Mucosa of descending colon (tissue), 3 donors: ENCODE results near the gene OBSCN. TPM values are rescaled to one million over a fixed set of nuclear protein-coding genes. Genes with fewer than 3 reads are reported as not detected.
"Not testable (repeated sequence)": the region's sequence is repeated elsewhere in the genome, so short reads cannot be mapped to it uniquely, and the experiment has no call there.

Source experiments
- ATAC-seq: fragments of 200-7000 bp; cut with Tn5 transposase; one replicate; pipeline ENCODE4 v1.9.1; 2020; ENCODE audit warnings: mild to moderate bottlenecking, moderate library complexity
- DNase-seq, 3 donors: peaks; one replicate each; pipeline ENCODE4 v3.0.0-alpha.2; 2020
- H3K36me3 ChIP-seq: fragments of 200-600 bp; one replicate; pipeline ENCODE4 v1.8.0; 2021; ENCODE audit warnings: low read depth, mild to moderate bottlenecking
- H3K4me1 ChIP-seq: fragments of 200-600 bp; one replicate; pipeline ENCODE4 v1.8.0; 2021; ENCODE audit warnings: low read depth, mild to moderate bottlenecking
- H3K4me3 ChIP-seq: fragments of 200-600 bp; one replicate; pipeline ENCODE4 v1.8.0; 2021; ENCODE audit warnings: mild to moderate bottlenecking
- H3K9me3 ChIP-seq: fragments of 200-600 bp; one replicate; pipeline ENCODE4 v1.8.0; 2021; ENCODE audit warnings: mild to moderate bottlenecking
- intact Hi-C, 2 donors: fragments of 100-400 bp; cut with DNase I in 1 of 2; cut with micrococcal nuclease in 1 of 2; formaldehyde crosslinking; loops; one replicate each; pipeline versions ENCODE4 v1.11.0 to v1.11.1; 2022; cut with DNase I, micrococcal nuclease
- total RNA-seq, 3 donors: library from RNA; stranded (reverse); fragmentation: NEBNext Ultra II Directional in 2 of 3; extraction: Animal tissue kit (Norgen Biotek cat#: 25700) in 2 of 3; gene quantifications; one replicate each; pipeline versions ENCODE4 v1.2.1 to v1.2.4, GENCODE V29; 2021 to 2023
- TF ChIP-seq, protein P1 (sequence below): fragments of 200-600 bp; IDR thresholded peaks from one replicate; pipeline ENCODE4 v1.8.0; 2022; ENCODE audit warnings: antibody characterized with exemption, mild to moderate bottlenecking
- donor health status: DM: no; HTN: no; CAD: no; lungs with moderate emphysema.
- donor health status: DM: no; HTN: no; CAD: no.
- donor health status: DM: no; HTN: yes; CAD: no.

OBSCN gene
- total RNA-seq, 3 donors from 2014 or later: 4.2 to 30.9 (median 7.5) TPM

DNA sequence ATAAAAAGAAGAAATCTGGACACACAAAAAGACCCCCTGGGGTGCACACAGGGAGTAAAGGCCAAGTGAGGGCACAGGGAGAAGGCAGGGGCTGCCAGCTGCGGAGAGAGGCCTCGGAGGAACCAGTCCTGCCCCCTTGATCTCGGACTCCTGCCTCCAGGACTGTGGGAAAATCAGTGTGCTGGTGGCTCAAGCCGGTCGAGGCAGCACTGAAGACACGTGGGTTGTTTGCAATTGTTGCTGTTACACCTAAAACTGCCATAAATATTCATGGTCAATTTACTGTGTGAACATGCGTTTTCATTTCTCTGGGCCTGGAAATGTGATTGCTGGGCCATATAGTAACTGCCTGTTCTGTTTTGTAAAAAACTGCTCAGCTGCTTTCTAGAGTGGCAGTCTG lies 23.7 kb upstream of the OBSCN start:
- DNase-seq: no peak
- no peak for ATAC-seq
- TF ChIP-seq, protein P1, sequence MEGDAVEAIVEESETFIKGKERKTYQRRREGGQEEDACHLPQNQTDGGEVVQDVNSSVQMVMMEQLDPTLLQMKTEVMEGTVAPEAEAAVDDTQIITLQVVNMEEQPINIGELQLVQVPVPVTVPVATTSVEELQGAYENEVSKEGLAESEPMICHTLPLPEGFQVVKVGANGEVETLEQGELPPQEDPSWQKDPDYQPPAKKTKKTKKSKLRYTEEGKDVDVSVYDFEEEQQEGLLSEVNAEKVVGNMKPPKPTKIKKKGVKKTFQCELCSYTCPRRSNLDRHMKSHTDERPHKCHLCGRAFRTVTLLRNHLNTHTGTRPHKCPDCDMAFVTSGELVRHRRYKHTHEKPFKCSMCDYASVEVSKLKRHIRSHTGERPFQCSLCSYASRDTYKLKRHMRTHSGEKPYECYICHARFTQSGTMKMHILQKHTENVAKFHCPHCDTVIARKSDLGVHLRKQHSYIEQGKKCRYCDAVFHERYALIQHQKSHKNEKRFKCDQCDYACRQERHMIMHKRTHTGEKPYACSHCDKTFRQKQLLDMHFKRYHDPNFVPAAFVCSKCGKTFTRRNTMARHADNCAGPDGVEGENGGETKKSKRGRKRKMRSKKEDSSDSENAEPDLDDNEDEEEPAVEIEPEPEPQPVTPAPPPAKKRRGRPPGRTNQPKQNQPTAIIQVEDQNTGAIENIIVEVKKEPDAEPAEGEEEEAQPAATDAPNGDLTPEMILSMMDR: no peak

DNA sequence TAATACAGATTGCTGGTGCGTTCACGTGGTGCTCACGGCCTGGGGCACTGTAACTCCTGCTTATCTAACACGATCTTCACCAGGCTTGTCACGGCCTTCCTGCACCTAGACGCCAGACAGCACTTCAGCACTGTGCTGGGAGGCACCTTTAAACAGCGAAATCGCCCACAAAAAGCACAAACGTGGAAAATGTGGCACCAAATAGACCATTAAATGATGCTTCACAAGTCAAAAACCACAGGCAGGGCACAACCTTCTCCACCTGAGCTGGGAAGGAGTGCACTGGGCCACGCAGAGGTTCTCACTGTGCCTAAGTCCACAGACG lies 22.2 kb upstream of the OBSCN start:
- intact Hi-C loops: no loop called here
- Histone ChIP-seq H3K36me3 (no peaks in the 10 kb centered on the region), H3K4me3 (no peak overlapping the region), H3K4me1 (no peaks in the 10 kb centered on the region), H3K9me3 (no peaks in the 10 kb centered on the region)
- no peak for DNase-seq
- TF ChIP-seq, protein P1: no peak
- peak; percentile 54 for ATAC-seq

More for the DNA sequence above, 23.7 kb upstream of the OBSCN start:
- Histone ChIP-seq H3K9me3 (no peaks in the 10 kb centered on the region), H3K4me3 (no peak overlapping the region), H3K4me1 (no peaks in the 10 kb centered on the region), H3K36me3 (no peaks in the 10 kb centered on the region)
- intact Hi-C loops: no loop called here

DNA sequence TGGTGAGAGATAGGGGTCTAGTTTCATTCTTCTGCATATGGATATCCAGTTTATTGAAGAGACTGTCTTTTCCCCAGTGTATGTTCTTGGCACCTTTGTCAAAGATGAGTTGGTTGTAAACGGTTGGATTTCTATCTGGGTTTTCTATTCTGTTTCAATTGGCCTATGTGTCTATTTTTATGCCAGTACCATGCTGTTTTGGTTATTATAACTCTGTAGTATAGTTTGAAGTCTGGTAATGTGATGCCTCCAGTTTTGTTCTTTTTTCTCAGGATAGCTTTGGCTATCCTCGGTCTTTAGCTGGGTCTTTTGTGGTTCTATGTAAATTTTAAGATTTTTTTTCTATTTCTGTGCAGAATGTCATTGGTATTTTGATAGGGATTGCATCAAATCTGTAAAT lies 19.6 kb upstream of the OBSCN start:
- ATAC-seq, DNase-seq, intact Hi-C loops, H3K9me3 ChIP-seq, H3K4me3 ChIP-seq, H3K4me1 ChIP-seq, H3K36me3 ChIP-seq: not testable (repeated sequence)

DNA sequence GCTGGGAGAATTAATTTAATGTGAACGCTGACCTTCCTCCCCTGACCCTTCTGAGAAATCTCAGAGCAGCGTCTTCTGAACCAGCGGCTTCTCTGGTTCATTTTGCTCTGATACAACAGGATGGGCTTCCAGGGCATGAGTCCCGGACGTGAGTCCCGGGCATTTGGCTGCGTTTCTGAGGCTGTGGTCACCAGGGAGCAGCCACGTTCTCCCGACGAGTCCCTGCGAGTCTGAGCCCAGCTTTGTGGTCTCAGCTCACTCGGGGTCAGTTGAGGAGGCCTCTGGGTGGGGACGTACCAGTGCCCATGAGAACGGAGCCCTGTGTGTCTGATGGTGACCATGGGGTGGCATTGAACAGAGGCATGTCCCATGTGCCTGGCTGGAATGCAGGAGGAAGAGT lies 17.7 kb upstream of the OBSCN start:
- H3K4me3 ChIP-seq: no peak overlapping the region
- H3K9me3 ChIP-seq: no peaks in the 10 kb centered on the region
- H3K36me3 ChIP-seq: no peaks in the 10 kb centered on the region
- no peaks in the 10 kb centered on the region for H3K4me1 ChIP-seq
- DNase-seq (no peak), ATAC-seq (no peak)
- TF ChIP-seq, protein P1: no peak
- intact Hi-C loops: no loop called here

DNA sequence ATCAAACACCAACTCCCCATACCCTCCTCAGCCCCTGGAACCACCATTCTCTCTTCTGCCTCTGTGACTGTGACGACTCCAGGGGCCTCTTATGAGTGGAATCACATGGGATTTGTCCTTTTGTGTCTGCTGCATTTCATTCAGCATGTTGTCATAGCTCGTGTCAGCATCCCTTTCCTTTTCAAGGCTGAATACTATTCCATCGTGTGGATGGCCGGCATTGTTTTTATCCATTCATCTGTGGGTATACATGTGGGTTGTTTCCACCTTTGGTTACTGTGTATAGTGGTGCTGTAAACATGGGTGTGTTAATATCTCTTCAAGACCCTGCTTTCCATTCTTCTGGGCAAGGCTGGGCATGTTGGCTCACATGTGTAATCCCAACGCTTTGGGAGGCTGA lies 17.1 kb upstream of the OBSCN start:
- no peak for ATAC-seq
- Histone ChIP-seq H3K4me1 (no peaks in the 10 kb centered on the region), H3K9me3 (no peaks in the 10 kb centered on the region), H3K4me3 (no peak overlapping the region), H3K36me3 (no peaks in the 10 kb centered on the region)
- intact Hi-C loops: no loop called here
- TF ChIP-seq, protein P1: no peak
- no peak for DNase-seq

DNA sequence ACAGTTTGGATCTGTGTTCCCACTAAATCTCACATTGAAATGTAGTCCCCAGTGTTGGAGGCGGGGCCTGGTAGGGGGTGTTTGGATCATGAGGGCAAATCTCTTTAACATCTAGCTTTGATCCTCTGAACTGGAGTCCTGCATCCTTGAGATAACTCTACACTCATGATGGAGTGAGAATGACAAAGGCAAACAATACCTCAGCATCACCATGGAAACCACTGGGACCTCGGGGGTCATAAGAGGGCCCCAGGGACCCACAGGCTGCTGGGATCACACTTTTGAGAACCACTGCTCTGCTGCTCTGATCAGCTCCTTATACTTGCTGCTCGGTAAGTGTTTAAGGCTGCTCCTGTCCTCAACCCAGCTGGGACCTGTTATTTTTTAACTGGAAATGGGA lies 13.4 kb upstream of the OBSCN start:
- H3K4me1 ChIP-seq: no peaks in the 10 kb centered on the region
- peaks cover 11% of the 10 kb centered on the region for H3K9me3 ChIP-seq
- no peak for DNase-seq
- intact Hi-C loops: no loop called here
- TF ChIP-seq, protein P1: no peak
- H3K4me3 ChIP-seq: no peak overlapping the region
- ATAC-seq: no peak
- no peaks in the 10 kb centered on the region for H3K36me3 ChIP-seq
